SU-DHL-6 (cell line): Measurements from ENCODE around the gene NDUFS6.

ENCODE experiments used
- H2AFZ ChIP-seq: fragments of 200-600 bp; sonication (generic); 2 replicates; pipeline ENCODE4 v1.6.1; 2014; ENCODE audit warnings: low read depth, mild to moderate bottlenecking, moderate library complexity, mixed read lengths, antibody characterized with exemption, low read length; ENCODE audit not compliant: severe bottlenecking
- H3F3A ChIP-seq: fragments of 200-600 bp; shearing (Covaris generic); 2 replicates; pipeline ENCODE4 v1.6.0; 2016; ENCODE audit warnings: antibody characterized with exemption, mild to moderate bottlenecking; ENCODE audit not compliant: insufficient read depth
- H3K27ac ChIP-seq: fragments of 200-600 bp; sonication (generic); 2 replicates; pipeline ENCODE4 v1.5.1; 2016; ENCODE audit warnings: low read depth, mild to moderate bottlenecking, low read length, moderate library complexity, mixed read lengths
- H3K27me3 ChIP-seq: fragments of 200-600 bp; sonication (generic), shearing (Covaris generic); 2 replicates; pipeline ENCODE4 v1.6.0; 2014; ENCODE audit warnings: mild to moderate bottlenecking, low read length
- H3K36me3 ChIP-seq: fragments of 200-600 bp; sonication (generic); 2 replicates; pipeline ENCODE4 v1.6.1; 2014; ENCODE audit warnings: mild to moderate bottlenecking, low read length, mixed read lengths
- H3K4me2 ChIP-seq: fragments of 300-600, 200-600 bp; shearing (Covaris generic), sonication (generic); 2 replicates; pipeline ENCODE4 v1.6.0; 2014; ENCODE audit warnings: low read length, low read depth, mild to moderate bottlenecking; ENCODE audit not compliant: poor library complexity, severe bottlenecking
- H3K4me3 ChIP-seq: fragments of 200-600 bp; sonication (generic); 2 replicates; pipeline ENCODE4 v1.5.1; 2014; ENCODE audit warnings: antibody characterized with exemption, low read length, mild to moderate bottlenecking, mixed read lengths; ENCODE audit not compliant: insufficient read depth, poor library complexity, severe bottlenecking
- H3K79me2 ChIP-seq: fragments of 200-600 bp; sonication (generic); 2 replicates; pipeline ENCODE4 v1.6.1; 2014; ENCODE audit warnings: mild to moderate bottlenecking, low read length, moderate library complexity; ENCODE audit not compliant: insufficient read depth
- H3K9ac ChIP-seq: fragments of 200-600 bp; sonication (generic); 2 replicates; pipeline ENCODE4 v1.7.0; 2014; ENCODE audit warnings: mild to moderate bottlenecking, low read length
- H3K9me2 ChIP-seq: fragments of 200-600 bp; sonication (generic); replicated peaks from 2 replicates; pipeline ENCODE4 v1.6.1; 2014; ENCODE audit warnings: low read length; ENCODE audit not compliant: insufficient read depth
- H3K9me3 ChIP-seq: fragments of 200-600 bp; sonication (generic); 2 replicates; pipeline ENCODE4 v1.6.1; 2014; ENCODE audit warnings: low read length, mixed read lengths; ENCODE audit not compliant: insufficient read depth
- H4K20me1 ChIP-seq: fragments of 200-600 bp; sonication (generic); 2 replicates; pipeline ENCODE4 v1.6.1; 2014; ENCODE audit warnings: low read depth, mild to moderate bottlenecking, antibody characterized with exemption, low read length, moderate library complexity, mixed read lengths
- EZH2phosphoT487 ChIP-seq: fragments of 200-600 bp; sonication (generic), shearing (Covaris generic); conservative IDR thresholded peaks from 2 replicates; pipeline ENCODE4 v1.6.1; 2018; ENCODE audit warnings: mild to moderate bottlenecking, antibody characterized with exemption, low read length, moderate library complexity, mixed read lengths
- TF ChIP-seq, protein P1 (sequence below): fragments of 200-600 bp; sonication (generic); IDR thresholded peaks from one replicate; pipeline ENCODE4 v1.5.1; 2017; ENCODE audit warnings: antibody characterized with exemption, mild to moderate bottlenecking, low read length, moderate library complexity; ENCODE audit not compliant: insufficient read depth, poor library complexity, severe bottlenecking

Gene NDUFS6

DNA sequence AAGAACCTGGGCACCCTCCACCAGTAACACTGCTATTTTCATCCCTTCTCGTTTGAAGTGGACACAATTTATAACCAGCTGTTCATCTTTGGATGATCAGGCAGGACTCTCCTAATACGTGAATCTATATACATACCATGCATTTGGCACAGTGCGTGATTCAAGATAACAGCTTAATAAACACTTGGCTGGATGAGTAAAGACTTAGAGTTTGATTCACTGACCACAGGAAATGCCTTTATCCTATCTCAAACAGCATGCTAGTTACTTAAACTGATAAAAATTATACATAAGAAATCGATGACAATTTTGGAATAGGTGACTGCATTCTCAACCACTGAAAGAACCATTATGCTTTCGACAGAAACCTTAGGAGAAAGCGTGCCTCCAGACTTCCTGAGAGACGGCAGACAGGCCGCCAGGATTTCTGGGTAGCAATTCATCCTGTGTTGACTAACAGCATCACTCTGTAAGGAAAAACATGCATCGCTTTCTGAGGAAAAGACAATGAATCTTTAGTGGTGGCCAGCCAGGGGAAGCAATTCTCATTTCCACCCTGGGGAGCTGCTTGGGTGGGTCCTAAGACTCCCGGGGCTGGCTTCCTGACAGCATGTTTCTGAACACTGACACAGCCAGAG lies 11.3 kb upstream of the NDUFS6 start:
- Histone ChIP-seq H2AFZ (no peak overlapping the region), H3K27ac (no peak overlapping the region), H3K36me3 (no peaks in the 10 kb centered on the region), H3K9ac (no peak overlapping the region), H3K9me2 (no peaks in the 10 kb centered on the region), H4K20me1 (no peaks in the 10 kb centered on the region), H3K79me2 (no peaks in the 10 kb centered on the region), H3K9me3 (no peaks in the 10 kb centered on the region), H3K4me3 (no peak overlapping the region), H3K4me2 (no peak overlapping the region), H3F3A (peaks cover 35% of the 10 kb centered on the region), H3K27me3 (no peaks in the 10 kb centered on the region)
- TF ChIP-seq EZH2phosphoT487: no peak
- TF ChIP-seq, protein P1, sequence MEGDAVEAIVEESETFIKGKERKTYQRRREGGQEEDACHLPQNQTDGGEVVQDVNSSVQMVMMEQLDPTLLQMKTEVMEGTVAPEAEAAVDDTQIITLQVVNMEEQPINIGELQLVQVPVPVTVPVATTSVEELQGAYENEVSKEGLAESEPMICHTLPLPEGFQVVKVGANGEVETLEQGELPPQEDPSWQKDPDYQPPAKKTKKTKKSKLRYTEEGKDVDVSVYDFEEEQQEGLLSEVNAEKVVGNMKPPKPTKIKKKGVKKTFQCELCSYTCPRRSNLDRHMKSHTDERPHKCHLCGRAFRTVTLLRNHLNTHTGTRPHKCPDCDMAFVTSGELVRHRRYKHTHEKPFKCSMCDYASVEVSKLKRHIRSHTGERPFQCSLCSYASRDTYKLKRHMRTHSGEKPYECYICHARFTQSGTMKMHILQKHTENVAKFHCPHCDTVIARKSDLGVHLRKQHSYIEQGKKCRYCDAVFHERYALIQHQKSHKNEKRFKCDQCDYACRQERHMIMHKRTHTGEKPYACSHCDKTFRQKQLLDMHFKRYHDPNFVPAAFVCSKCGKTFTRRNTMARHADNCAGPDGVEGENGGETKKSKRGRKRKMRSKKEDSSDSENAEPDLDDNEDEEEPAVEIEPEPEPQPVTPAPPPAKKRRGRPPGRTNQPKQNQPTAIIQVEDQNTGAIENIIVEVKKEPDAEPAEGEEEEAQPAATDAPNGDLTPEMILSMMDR: no peak

DNA sequence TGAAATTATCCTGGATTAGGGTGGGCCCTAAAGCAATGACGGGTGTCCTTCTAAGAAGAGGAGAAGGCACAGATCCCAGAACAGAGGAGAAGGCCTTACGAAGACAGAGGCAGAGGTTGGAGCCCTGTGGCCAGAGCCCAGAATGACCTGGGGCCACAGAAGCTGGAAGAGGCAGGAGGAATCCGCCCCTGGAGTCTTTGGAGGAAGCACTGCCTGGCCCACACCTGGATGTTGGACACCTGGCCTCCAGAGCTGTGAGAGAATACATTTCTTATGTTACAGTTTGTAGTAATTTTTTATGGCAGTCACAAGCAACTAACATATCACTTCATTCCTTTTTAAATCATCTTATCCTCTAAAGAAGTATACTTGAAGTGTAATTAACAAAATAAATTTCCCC lies 10.0 kb upstream of the NDUFS6 start:
- Histone ChIP-seq H3K4me3 (no peak overlapping the region), H3K79me2 (no peaks in the 10 kb centered on the region; the same call in 1 of the 2 replicates), H3K4me2 (no peak overlapping the region), H3K27ac (peak overlapping the region; percentile 92; the same call in 1 of the 2 replicates), H3F3A (peaks cover 35% of the 10 kb centered on the region), H3K9ac (no peak overlapping the region), H3K9me2 (no peaks in the 10 kb centered on the region), H2AFZ (no peak overlapping the region), H3K9me3 (no peaks in the 10 kb centered on the region), H3K27me3 (no peaks in the 10 kb centered on the region), H3K36me3 (no peaks in the 10 kb centered on the region), H4K20me1 (no peaks in the 10 kb centered on the region)
- TF ChIP-seq EZH2phosphoT487: no peak
- TF ChIP-seq, protein P1: no peak

DNA sequence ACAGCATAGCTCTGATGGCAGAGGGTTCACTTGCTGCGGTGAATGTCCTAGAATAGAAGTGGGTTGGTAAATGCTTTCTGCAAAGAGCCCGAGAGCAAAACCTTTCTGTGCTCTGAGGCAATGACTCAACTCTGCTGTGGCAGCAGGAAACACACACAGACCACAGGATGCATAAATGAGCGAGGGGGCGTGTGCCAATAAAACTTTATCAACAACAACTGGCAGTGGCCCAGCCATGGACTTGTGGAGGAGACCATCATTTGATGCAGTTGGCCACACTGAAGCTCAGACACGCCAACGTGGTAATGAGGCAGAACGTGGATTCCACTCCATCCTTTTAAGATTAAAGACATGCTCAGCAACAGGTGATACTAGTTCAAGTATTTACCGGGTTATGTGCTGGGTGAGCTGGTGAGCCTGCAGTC lies 8.4 kb upstream of the NDUFS6 start:
- peaks cover 35% of the 10 kb centered on the region for H3F3A ChIP-seq
- H3K9ac ChIP-seq: peak overlapping the region; percentile 66
- H3K4me3 ChIP-seq: peak overlapping the region; percentile 54
- peak overlapping the region; percentile 92 for H3K27ac ChIP-seq
- peaks cover 13% of the 10 kb centered on the region for H3K79me2 ChIP-seq
- H3K27me3 ChIP-seq: no peaks in the 10 kb centered on the region
- no peak overlapping the region for H2AFZ ChIP-seq
- H3K36me3 ChIP-seq: no peaks in the 10 kb centered on the region
- H3K9me3 ChIP-seq: no peaks in the 10 kb centered on the region
- no peaks in the 10 kb centered on the region for H3K9me2 ChIP-seq
- TF ChIP-seq EZH2phosphoT487: no peak
- TF ChIP-seq, protein P1: no peak
- H3K4me2 ChIP-seq: peak overlapping the region; percentile 67
- H4K20me1 ChIP-seq: no peaks in the 10 kb centered on the region
